Neural cell (in vitro differentiated cells): ENCODE results near the gene DTD2. TPM values are rescaled to one million over a fixed set of nuclear protein-coding genes. Genes with fewer than 3 reads are reported as not detected.

Experiments used
- H2AFZ ChIP-seq: fragments of 200-600, 300-800 bp; sonication (generic), shearing (Covaris generic); 2 replicates; pipeline ENCODE4 v1.6.0; 2014; ENCODE audit warnings: low read depth, mild to moderate bottlenecking, antibody characterized with exemption, low read length, moderate library complexity
- H3F3A ChIP-seq: fragments of 200-600 bp; shearing (Covaris generic); 2 replicates; pipeline ENCODE4 v1.6.1; 2016; ENCODE audit warnings: mild to moderate bottlenecking, moderate library complexity, mixed read lengths, antibody characterized with exemption, low read length; ENCODE audit not compliant: insufficient read depth, poor library complexity, severe bottlenecking
- H3K27ac ChIP-seq: fragments of 200-600, 300-800 bp; sonication (generic), shearing (Covaris generic); 2 replicates; pipeline ENCODE4 v1.5.1; 2014; ENCODE audit warnings: mild to moderate bottlenecking, low read length, moderate library complexity
- H3K27me3 ChIP-seq: fragments of 300-800, 200-600 bp; sonication (generic), shearing (Covaris generic); 2 replicates; pipeline ENCODE4 v1.6.0; 2014; ENCODE audit warnings: mild to moderate bottlenecking, low read depth, low read length, moderate library complexity; ENCODE audit not compliant: insufficient read depth
- H3K36me3 ChIP-seq: fragments of 300-800, 200-600 bp; sonication (generic), shearing (Covaris generic); 2 replicates; pipeline ENCODE4 v1.5.1; 2014; ENCODE audit warnings: mild to moderate bottlenecking, antibody characterized with exemption, low read length, moderate library complexity; ENCODE audit not compliant: insufficient read depth
- H3K4me2 ChIP-seq: fragments of 300-800, 200-600 bp; sonication (generic), shearing (Covaris generic); 2 replicates; pipeline ENCODE4 v1.6.0; 2014; ENCODE audit warnings: mild to moderate bottlenecking, low read length
- H3K4me3 ChIP-seq: fragments of 300-800, 200-600 bp; sonication (generic), shearing (Covaris generic); 2 replicates; pipeline ENCODE4 v1.5.1; 2014; ENCODE audit warnings: mild to moderate bottlenecking, low read length, moderate library complexity
- H3K79me2 ChIP-seq: fragments of 200-600 bp; shearing (Covaris generic); replicated peaks from 2 replicates; pipeline ENCODE4 v1.6.0; 2014; ENCODE audit warnings: mild to moderate bottlenecking, low read length, moderate library complexity; ENCODE audit not compliant: insufficient read depth
- H3K9ac ChIP-seq: fragments of 300-800, 200-600 bp; sonication (generic), shearing (Covaris generic); 2 replicates; pipeline ENCODE4 v1.6.1; 2016; ENCODE audit warnings: mild to moderate bottlenecking, low read length, mixed read lengths
- H3K9me2 ChIP-seq: fragments of 200-600 bp; shearing (Covaris generic); 2 replicates; pipeline ENCODE4 v1.6.1; 2016; ENCODE audit warnings: mild to moderate bottlenecking, low read length, mixed read lengths; ENCODE audit not compliant: insufficient read depth
- H3K9me3 ChIP-seq: fragments of 200-600, 300-800 bp; sonication (generic), shearing (Covaris generic); 2 replicates; pipeline ENCODE4 v1.6.1; 2016; ENCODE audit warnings: mild to moderate bottlenecking, mixed run types, low read length, moderate library complexity, mixed read lengths
- H4K20me1 ChIP-seq: fragments of 200-600 bp; shearing (Covaris generic); 2 replicates; pipeline ENCODE4 v1.6.1; 2016; ENCODE audit warnings: mild to moderate bottlenecking, mixed run types; ENCODE audit not compliant: insufficient read depth
- EP300 ChIP-seq: fragments of 450-650 bp; conservative IDR thresholded peaks from 2 replicates; pipeline ENCODE4 v1.6.1; 2014; ENCODE audit warnings: antibody characterized with exemption, mild to moderate bottlenecking, moderate library complexity; ENCODE audit not compliant: poor library complexity, severe bottlenecking
- EZH2 ChIP-seq: fragments of 200-600, 300-800 bp; shearing (Covaris generic), sonication (generic); IDR thresholded peaks from 2 replicates; pipeline ENCODE4 v1.6.1; 2014; ENCODE audit warnings: antibody characterized with exemption, low read length, borderline replicate concordance, mild to moderate bottlenecking; ENCODE audit not compliant: insufficient read depth, poor library complexity, severe bottlenecking
- MXI1 ChIP-seq: fragments of 450-650 bp; conservative IDR thresholded peaks from 2 replicates; pipeline ENCODE4 v1.6.1; 2014; ENCODE audit warnings: antibody characterized with exemption, mild to moderate bottlenecking; ENCODE audit not compliant: poor library complexity, severe bottlenecking
- POLR2AphosphoS5 ChIP-seq: IDR thresholded peaks from 2 replicates; pipeline ENCODE4 v1.6.1; 2012
- RAD21 ChIP-seq: fragments of 450-650 bp; conservative IDR thresholded peaks from 2 replicates; pipeline ENCODE4 v1.6.1; 2014; ENCODE audit warnings: antibody characterized with exemption, mild to moderate bottlenecking, moderate library complexity
- SMC3 ChIP-seq: fragments of 450-650 bp; conservative IDR thresholded peaks from 2 replicates; pipeline ENCODE4 v1.6.1; 2014; ENCODE audit warnings: antibody characterized with exemption, mild to moderate bottlenecking, moderate library complexity; ENCODE audit not compliant: poor library complexity
- TAF1 ChIP-seq: IDR thresholded peaks from 2 replicates; pipeline ENCODE4 v1.6.1; 2012; ENCODE audit warnings: low read depth
- polyA plus RNA-seq: library from polyadenylated mRNA; depleted of rRNA; stranded (reverse); fragments of >200 nt; gene quantifications from 2 replicates; pipeline ENCODE4 v1.2.3, GENCODE V29; 2014
- TF ChIP-seq, protein P1 (sequence below): IDR thresholded peaks from 2 replicates; pipeline ENCODE4 v1.6.1; 2012; ENCODE audit warnings: borderline replicate concordance
- TF ChIP-seq, protein P2 (sequence below): fragments of 450-650 bp; IDR thresholded peaks from 2 replicates; pipeline ENCODE4 v1.5.1; 2014; ENCODE audit warnings: antibody characterized with exemption, mild to moderate bottlenecking, moderate library complexity; ENCODE audit not compliant: poor library complexity, severe bottlenecking

The DTD2 gene
- polyA plus RNA-seq, 1 donor from 2014 or later: 38.8 TPM

DNA sequence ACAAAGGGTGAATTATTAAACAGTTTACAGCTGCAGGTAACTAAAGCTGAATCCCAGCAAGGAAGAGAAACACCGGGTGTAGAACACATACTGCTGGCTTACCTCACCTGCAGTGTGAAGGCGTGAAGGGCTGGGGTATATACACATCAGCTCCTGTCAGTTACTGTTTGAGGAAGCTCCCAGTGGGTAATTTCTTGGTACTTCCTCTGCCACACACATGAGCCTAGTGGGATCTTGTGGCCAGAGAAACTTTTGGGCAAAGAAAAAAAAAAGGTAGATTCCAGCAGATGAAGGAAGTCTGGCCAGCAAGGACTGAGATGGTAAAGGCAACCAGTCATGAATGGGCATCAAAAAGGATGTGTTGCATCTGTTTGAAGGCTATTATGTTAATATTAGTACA lies 44.6 kb upstream of the DTD2 start:
- no peaks in the 10 kb centered on the region for H3F3A ChIP-seq
- H3K27ac ChIP-seq: no peak overlapping the region
- H2AFZ ChIP-seq: no peak overlapping the region
- no peaks in the 10 kb centered on the region for H3K79me2 ChIP-seq
- no peak for TF ChIP-seq SMC3
- TF ChIP-seq EZH2: no peak
- TF ChIP-seq, protein P1, sequence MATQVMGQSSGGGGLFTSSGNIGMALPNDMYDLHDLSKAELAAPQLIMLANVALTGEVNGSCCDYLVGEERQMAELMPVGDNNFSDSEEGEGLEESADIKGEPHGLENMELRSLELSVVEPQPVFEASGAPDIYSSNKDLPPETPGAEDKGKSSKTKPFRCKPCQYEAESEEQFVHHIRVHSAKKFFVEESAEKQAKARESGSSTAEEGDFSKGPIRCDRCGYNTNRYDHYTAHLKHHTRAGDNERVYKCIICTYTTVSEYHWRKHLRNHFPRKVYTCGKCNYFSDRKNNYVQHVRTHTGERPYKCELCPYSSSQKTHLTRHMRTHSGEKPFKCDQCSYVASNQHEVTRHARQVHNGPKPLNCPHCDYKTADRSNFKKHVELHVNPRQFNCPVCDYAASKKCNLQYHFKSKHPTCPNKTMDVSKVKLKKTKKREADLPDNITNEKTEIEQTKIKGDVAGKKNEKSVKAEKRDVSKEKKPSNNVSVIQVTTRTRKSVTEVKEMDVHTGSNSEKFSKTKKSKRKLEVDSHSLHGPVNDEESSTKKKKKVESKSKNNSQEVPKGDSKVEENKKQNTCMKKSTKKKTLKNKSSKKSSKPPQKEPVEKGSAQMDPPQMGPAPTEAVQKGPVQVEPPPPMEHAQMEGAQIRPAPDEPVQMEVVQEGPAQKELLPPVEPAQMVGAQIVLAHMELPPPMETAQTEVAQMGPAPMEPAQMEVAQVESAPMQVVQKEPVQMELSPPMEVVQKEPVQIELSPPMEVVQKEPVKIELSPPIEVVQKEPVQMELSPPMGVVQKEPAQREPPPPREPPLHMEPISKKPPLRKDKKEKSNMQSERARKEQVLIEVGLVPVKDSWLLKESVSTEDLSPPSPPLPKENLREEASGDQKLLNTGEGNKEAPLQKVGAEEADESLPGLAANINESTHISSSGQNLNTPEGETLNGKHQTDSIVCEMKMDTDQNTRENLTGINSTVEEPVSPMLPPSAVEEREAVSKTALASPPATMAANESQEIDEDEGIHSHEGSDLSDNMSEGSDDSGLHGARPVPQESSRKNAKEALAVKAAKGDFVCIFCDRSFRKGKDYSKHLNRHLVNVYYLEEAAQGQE: no peak
- TF ChIP-seq, protein P2, sequence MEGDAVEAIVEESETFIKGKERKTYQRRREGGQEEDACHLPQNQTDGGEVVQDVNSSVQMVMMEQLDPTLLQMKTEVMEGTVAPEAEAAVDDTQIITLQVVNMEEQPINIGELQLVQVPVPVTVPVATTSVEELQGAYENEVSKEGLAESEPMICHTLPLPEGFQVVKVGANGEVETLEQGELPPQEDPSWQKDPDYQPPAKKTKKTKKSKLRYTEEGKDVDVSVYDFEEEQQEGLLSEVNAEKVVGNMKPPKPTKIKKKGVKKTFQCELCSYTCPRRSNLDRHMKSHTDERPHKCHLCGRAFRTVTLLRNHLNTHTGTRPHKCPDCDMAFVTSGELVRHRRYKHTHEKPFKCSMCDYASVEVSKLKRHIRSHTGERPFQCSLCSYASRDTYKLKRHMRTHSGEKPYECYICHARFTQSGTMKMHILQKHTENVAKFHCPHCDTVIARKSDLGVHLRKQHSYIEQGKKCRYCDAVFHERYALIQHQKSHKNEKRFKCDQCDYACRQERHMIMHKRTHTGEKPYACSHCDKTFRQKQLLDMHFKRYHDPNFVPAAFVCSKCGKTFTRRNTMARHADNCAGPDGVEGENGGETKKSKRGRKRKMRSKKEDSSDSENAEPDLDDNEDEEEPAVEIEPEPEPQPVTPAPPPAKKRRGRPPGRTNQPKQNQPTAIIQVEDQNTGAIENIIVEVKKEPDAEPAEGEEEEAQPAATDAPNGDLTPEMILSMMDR: no peak
- TF ChIP-seq EP300: no peak
- TF ChIP-seq TAF1: no peak
- no peak for TF ChIP-seq RAD21
- no peak for TF ChIP-seq MXI1
- no peak for TF ChIP-seq POLR2AphosphoS5
- H3K36me3 ChIP-seq: no peaks in the 10 kb centered on the region
- H3K9ac ChIP-seq: no peak overlapping the region
- H3K9me2 ChIP-seq: no peaks in the 10 kb centered on the region
- H3K9me3 ChIP-seq: no peaks in the 10 kb centered on the region
- no peaks in the 10 kb centered on the region for H4K20me1 ChIP-seq
- no peak overlapping the region for H3K4me2 ChIP-seq
- H3K27me3 ChIP-seq: no peaks in the 10 kb centered on the region
- H3K4me3 ChIP-seq: no peak overlapping the region

DNA sequence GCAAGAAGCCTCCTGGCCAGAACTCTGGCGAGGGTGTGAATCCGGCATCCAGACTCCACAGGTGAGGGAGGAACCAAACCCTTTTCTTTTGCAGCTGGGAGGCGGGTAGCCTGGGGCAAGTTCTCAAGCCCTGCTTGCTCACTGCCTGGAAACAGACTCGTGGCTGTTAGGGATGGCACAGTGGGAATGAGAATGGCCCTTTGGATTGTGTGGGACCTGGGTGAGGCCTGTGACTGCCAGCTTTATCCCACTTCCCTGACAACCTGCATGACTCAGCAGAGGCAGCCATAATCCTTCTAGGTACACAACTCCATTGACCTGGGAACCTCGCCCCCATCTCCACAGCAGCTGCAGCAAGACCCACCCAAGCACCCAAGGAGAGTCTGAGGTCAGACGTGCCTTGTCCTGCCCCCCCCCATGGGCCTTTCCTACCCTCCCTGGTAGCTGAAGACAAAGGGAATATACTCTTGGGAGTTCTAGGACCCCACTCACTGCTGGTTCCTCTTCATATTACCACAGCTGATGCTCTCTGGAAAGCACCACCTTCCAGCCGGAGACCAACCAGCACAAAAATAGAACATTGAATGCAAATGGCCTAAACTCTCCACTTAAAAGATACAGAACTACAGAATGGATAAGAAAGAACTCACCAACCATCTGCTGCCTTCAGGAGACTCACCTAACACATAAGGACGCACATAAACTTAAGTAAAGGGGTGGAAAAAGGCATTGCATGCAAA lies 35.6 kb upstream of the DTD2 start:
- H3K4me2 ChIP-seq: no peak overlapping the region
- no peaks in the 10 kb centered on the region for H3F3A ChIP-seq
- no peaks in the 10 kb centered on the region for H4K20me1 ChIP-seq
- TF ChIP-seq MXI1: no peak
- TF ChIP-seq, protein P1: no peak
- no peak for TF ChIP-seq EP300
- TF ChIP-seq RAD21: no peak
- TF ChIP-seq TAF1: no peak
- no peak for TF ChIP-seq POLR2AphosphoS5
- TF ChIP-seq, protein P2: no peak
- no peak for TF ChIP-seq SMC3
- no peak for TF ChIP-seq EZH2
- H3K9me3 ChIP-seq: no peaks in the 10 kb centered on the region
- no peak overlapping the region for H3K9ac ChIP-seq
- no peaks in the 10 kb centered on the region for H3K36me3 ChIP-seq
- H3K27ac ChIP-seq: no peak overlapping the region
- no peaks in the 10 kb centered on the region for H3K9me2 ChIP-seq
- no peaks in the 10 kb centered on the region for H3K27me3 ChIP-seq
- no peaks in the 10 kb centered on the region for H3K79me2 ChIP-seq
- no peak overlapping the region for H2AFZ ChIP-seq
- H3K4me3 ChIP-seq: no peak overlapping the region
